ENCODE results near the gene EXOC4.

Gene EXOC4

GRCh38 chr7:133669061-133669455 lies 416.2 kb downstream of the EXOC4 start:
- no peaks in the 10 kb centered on the region for H3K9me3 ChIP-seq (ENCODE audit: low read length)
- no peak overlapping the region for H3K4me3 ChIP-seq (ENCODE audit: low read length)
- peaks cover 6% of the 10 kb centered on the region for H3K4me1 ChIP-seq (ENCODE audit: insufficient read depth, low read length)
- H3K36me3 ChIP-seq (ENCODE audit: insufficient read depth, low read length), result no peaks in the 10 kb centered on the region
- H3K27me3 ChIP-seq (ENCODE audit: insufficient read depth, low read length), result no peaks in the 10 kb centered on the region
- H2AFZ ChIP-seq (ENCODE audit: low read depth, low read length), result no peak overlapping the region

- Histone ChIP-seq H2AFZ (ENCODE audit: low read depth, low read length) (no peak overlapping the region), H3K4me3 (ENCODE audit: low read length) (no peak overlapping the region), H3K27me3 (ENCODE audit: insufficient read depth, low read length) (no peaks in the 10 kb centered on the region), H3K36me3 (ENCODE audit: insufficient read depth, low read length) (no peaks in the 10 kb centered on the region), H3K9me3 (ENCODE audit: low read length) (no peaks in the 10 kb centered on the region), H3K4me1 (ENCODE audit: insufficient read depth, low read length) (peaks cover 8% of the 10 kb centered on the region)
Observed at GRCh38 chr7:133670250-133670649, 417.4 kb downstream of the EXOC4 start.

GRCh38 chr7:133672866-133673265 lies 420.0 kb downstream of the EXOC4 start:
- no peaks in the 10 kb centered on the region for H3K9me3 ChIP-seq (ENCODE audit: low read length)
- no peaks in the 10 kb centered on the region for H3K27me3 ChIP-seq (ENCODE audit: insufficient read depth, low read length)
- H3K4me3 ChIP-seq (ENCODE audit: low read length), result no peak overlapping the region
- H3K36me3 ChIP-seq (ENCODE audit: insufficient read depth, low read length), result no peaks in the 10 kb centered on the region
- peaks cover 10% of the 10 kb centered on the region for H3K4me1 ChIP-seq (ENCODE audit: insufficient read depth, low read length)
- H2AFZ ChIP-seq (ENCODE audit: low read depth, low read length), result no peak overlapping the region

DNA sequence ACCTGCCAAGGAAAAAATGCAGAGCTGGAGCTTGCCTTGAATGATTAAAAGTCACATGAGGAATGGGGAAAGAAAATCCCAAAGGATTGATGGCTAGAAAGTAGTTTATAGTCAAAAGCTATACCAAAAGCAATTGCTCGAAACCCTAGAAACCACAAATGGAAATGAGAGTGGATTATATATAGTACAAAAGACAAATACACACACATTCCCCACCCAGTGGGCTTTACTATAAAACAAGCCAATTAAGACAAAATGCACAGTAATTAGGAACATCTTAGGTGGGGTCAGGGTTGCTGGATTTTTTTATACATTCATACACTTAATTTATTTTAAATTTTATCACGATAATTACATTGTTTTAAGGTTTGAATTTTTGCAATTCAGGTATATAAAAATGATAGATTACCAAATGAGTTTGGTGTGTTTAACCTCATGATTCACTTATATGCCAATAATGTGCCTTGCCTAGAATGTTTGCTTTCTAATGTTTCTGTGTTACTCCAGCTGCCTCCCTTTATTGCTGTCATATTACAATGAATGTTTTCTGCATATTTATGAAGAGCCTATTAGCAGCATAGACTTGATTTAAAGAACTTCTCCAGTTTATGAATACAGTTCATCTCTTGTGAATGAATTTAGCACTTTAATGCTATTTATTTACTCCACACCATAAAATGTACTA lies 421.3 kb downstream of the EXOC4 start:
- peaks cover 12% of the 10 kb centered on the region for H3K4me1 ChIP-seq (ENCODE audit: insufficient read depth, low read length)
- H2AFZ ChIP-seq (ENCODE audit: low read depth, low read length), result no peak overlapping the region
- H3K36me3 ChIP-seq (ENCODE audit: insufficient read depth, low read length), result no peaks in the 10 kb centered on the region
- H3K27me3 ChIP-seq (ENCODE audit: insufficient read depth, low read length), result no peaks in the 10 kb centered on the region
- H3K9me3 ChIP-seq (ENCODE audit: low read length), result no peaks in the 10 kb centered on the region
- H3K4me3 ChIP-seq (ENCODE audit: low read length), result no peak overlapping the region

DNA sequence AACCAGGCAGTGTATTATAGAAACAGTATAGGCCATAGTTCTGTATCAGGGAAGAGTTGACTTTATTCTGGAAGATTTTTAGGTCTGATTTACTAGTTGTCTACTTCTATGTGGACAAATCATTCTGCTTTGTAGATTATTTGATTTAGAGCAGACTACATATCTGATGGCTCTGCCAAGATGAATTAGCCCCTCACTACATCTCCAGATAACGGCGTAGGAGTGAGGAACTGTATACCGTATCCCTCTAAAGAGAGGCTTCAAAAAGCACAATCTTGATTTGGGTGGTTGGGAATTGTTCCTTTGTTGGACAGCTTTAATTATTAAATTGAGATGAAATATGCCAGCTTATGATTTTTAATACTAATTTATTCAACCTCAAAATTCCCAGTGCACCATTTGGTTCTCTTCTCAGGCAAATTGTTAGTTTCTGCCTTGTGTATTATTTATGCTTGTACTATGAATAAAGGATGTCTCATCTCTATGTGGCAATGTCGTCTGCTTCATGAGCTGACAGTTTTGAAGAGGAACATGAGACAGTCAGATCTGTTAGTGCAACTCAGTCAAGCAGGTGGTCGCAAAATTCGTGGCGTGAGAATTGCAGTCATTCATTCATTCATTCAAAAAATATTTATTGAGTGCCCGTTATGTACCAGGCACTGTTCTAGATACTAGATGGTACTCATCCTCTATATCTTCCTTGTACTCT lies 422.8 kb downstream of the EXOC4 start:
- H3K27me3 ChIP-seq (ENCODE audit: insufficient read depth, low read length), result no peaks in the 10 kb centered on the region
- peaks cover 12% of the 10 kb centered on the region for H3K4me1 ChIP-seq (ENCODE audit: insufficient read depth, low read length)
- H3K36me3 ChIP-seq (ENCODE audit: insufficient read depth, low read length), result no peaks in the 10 kb centered on the region
- H2AFZ ChIP-seq (ENCODE audit: low read depth, low read length), result no peak overlapping the region
- H3K9me3 ChIP-seq (ENCODE audit: low read length), result no peaks in the 10 kb centered on the region
- no peak overlapping the region for H3K4me3 ChIP-seq (ENCODE audit: low read length)

- peaks cover 15% of the 10 kb centered on the region for H3K4me1 ChIP-seq (ENCODE audit: insufficient read depth, low read length)
- H3K27me3 ChIP-seq (ENCODE audit: insufficient read depth, low read length), result no peaks in the 10 kb centered on the region
- no peaks in the 10 kb centered on the region for H3K9me3 ChIP-seq (ENCODE audit: low read length)
- no peak overlapping the region for H3K4me3 ChIP-seq (ENCODE audit: low read length)
- H3K36me3 ChIP-seq (ENCODE audit: insufficient read depth, low read length), result no peaks in the 10 kb centered on the region
- H2AFZ ChIP-seq (ENCODE audit: low read depth, low read length), result no peak overlapping the region
Observed at GRCh38 chr7:133676805-133677370, 424.0 kb downstream of the EXOC4 start.

DNA sequence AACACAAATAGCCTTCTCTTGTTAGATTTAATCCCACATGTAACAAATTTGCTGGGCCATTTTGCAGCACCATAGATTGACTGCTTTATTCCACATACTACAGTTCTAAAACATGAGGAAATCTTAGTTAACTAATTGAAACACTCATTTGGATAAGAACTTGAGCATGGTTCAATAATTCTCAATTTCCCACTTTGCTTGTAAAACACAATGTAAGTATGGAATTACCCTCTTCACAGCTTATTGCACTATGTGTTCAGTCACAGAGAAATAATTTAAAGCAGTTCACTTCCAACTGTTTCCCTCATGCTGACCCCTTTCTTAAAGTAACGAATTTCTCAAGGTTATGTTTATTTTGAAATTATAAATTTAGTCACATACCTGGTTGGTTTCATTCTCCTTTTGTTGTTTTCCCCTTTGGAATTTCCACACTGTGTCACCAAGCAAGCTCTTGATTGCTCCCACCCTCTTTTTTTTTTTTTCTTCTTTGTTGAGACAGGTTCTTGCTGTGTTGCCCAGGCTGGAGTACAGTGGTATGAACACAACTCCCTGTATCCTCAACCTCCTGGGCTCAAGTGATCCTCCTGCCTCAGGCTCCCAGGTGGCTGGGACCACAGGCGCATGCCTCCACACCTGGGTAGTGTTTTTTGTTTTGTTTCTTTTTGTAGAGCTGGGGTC lies 425.4 kb downstream of the EXOC4 start:
- no peaks in the 10 kb centered on the region for H3K9me3 ChIP-seq (ENCODE audit: low read length)
- H3K4me1 ChIP-seq (ENCODE audit: insufficient read depth, low read length), result peaks cover 15% of the 10 kb centered on the region
- H3K4me3 ChIP-seq (ENCODE audit: low read length), result no peak overlapping the region
- no peaks in the 10 kb centered on the region for H3K27me3 ChIP-seq (ENCODE audit: insufficient read depth, low read length)
- H3K36me3 ChIP-seq (ENCODE audit: insufficient read depth, low read length), result no peaks in the 10 kb centered on the region
- no peak overlapping the region for H2AFZ ChIP-seq (ENCODE audit: low read depth, low read length)

GRCh38 chr7:133679977-133680376 lies 427.1 kb downstream of the EXOC4 start:
- Histone ChIP-seq H2AFZ (ENCODE audit: low read depth, low read length) (no peak overlapping the region), H3K36me3 (ENCODE audit: insufficient read depth, low read length) (no peaks in the 10 kb centered on the region), H3K9me3 (ENCODE audit: low read length) (no peaks in the 10 kb centered on the region), H3K4me1 (ENCODE audit: insufficient read depth, low read length) (peaks cover 7% of the 10 kb centered on the region), H3K4me3 (ENCODE audit: low read length) (no peak overlapping the region), H3K27me3 (ENCODE audit: insufficient read depth, low read length) (no peaks in the 10 kb centered on the region)

GRCh38 chr7:133681529-133681928 lies 428.7 kb downstream of the EXOC4 start:
- Histone ChIP-seq H3K36me3 (ENCODE audit: insufficient read depth, low read length) (no peaks in the 10 kb centered on the region), H3K9me3 (ENCODE audit: low read length) (no peaks in the 10 kb centered on the region), H3K4me1 (ENCODE audit: insufficient read depth, low read length) (peaks cover 7% of the 10 kb centered on the region), H2AFZ (ENCODE audit: low read depth, low read length) (no peak overlapping the region), H3K4me3 (ENCODE audit: low read length) (no peak overlapping the region), H3K27me3 (ENCODE audit: insufficient read depth, low read length) (no peaks in the 10 kb centered on the region)

DNA sequence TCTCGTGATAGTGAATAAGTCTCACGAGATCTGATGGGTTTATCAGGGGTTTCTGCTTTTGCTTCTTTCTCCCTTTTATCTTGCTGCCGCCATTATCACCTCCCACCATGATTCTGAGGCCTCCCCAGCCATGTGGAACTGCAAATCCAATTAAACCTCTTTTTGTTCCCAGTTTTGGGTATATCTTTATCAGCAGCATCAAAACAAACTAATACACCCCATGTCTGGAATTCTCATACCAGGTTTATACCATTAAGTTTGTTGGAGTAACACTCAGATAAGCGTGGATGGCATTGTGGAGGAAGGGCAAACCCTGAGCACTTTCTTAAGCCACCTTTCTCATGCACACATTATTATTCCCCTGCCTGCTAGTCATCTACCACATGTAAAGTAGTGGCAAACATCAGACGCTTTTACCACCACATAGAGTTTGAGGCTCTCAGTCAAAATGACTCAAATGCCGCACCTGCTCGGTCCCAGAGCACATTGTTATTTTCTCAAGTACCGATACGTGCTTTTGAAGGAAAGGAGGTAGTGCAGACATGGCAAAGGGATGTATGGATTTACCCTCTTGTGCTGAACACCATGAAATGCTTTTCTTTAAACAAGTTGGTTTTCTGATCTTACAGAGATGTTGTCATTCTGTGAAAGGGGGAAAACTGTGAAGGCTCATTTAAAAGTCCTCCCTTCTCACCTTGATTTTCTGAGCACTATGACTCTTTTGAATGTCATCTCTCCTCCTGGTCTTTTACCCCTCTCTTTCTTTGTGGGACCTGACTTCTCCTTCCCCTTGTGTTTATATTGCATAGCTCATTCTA lies 429.7 kb downstream of the EXOC4 start:
- H3K36me3 ChIP-seq (ENCODE audit: insufficient read depth, low read length), result no peaks in the 10 kb centered on the region
- H3K9me3 ChIP-seq (ENCODE audit: low read length), result no peaks in the 10 kb centered on the region
- H3K4me3 ChIP-seq (ENCODE audit: low read length), result no peak overlapping the region
- peaks cover 5% of the 10 kb centered on the region for H3K4me1 ChIP-seq (ENCODE audit: insufficient read depth, low read length)
- H2AFZ ChIP-seq (ENCODE audit: low read depth, low read length), result no peak overlapping the region
- no peaks in the 10 kb centered on the region for H3K27me3 ChIP-seq (ENCODE audit: insufficient read depth, low read length)

DNA sequence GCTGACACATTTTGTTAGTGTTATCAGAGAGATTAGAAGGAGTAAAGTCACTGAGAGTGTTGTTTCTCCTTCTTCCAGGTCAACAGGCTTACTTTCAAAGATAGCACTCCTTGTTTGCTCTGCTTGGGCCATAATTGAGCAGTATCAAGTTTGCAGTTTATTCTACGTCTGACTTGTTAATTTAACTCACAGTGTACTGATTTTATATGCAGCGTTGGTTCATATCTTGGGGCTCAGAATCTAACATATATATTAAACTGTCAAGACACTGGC lies 430.2 kb downstream of the EXOC4 start:
- Histone ChIP-seq H3K27me3 (ENCODE audit: insufficient read depth, low read length) (no peaks in the 10 kb centered on the region), H3K4me3 (ENCODE audit: low read length) (no peak overlapping the region), H3K36me3 (ENCODE audit: insufficient read depth, low read length) (no peaks in the 10 kb centered on the region), H3K4me1 (ENCODE audit: insufficient read depth, low read length) (peaks cover 4% of the 10 kb centered on the region), H2AFZ (ENCODE audit: low read depth, low read length) (no peak overlapping the region), H3K9me3 (ENCODE audit: low read length) (no peaks in the 10 kb centered on the region)

GRCh38 chr7:133688483-133689239 lies 435.8 kb downstream of the EXOC4 start:
- no peaks in the 10 kb centered on the region for H3K36me3 ChIP-seq (ENCODE audit: insufficient read depth, low read length)
- no peaks in the 10 kb centered on the region for H3K9me3 ChIP-seq (ENCODE audit: low read length)
- H3K4me3 ChIP-seq (ENCODE audit: low read length), result no peak overlapping the region
- no peaks in the 10 kb centered on the region for H3K27me3 ChIP-seq (ENCODE audit: insufficient read depth, low read length)
- H3K4me1 ChIP-seq (ENCODE audit: insufficient read depth, low read length), result peaks cover 2% of the 10 kb centered on the region
- no peak overlapping the region for H2AFZ ChIP-seq (ENCODE audit: low read depth, low read length)
